Loucy (cell line): ENCODE measurements around the gene TBX18.

Experiments used
- H2AFZ ChIP-seq: fragments of 200-600 bp; sonication (generic); 2 replicates; pipeline ENCODE4 v1.6.0; 2016; ENCODE audit warnings: antibody characterized with exemption, mild to moderate bottlenecking, low read length, moderate library complexity
- H3F3A ChIP-seq: fragments of 200-600 bp; 2 replicates; pipeline ENCODE4 v1.6.0; 2016; ENCODE audit warnings: antibody characterized with exemption, low read depth, mild to moderate bottlenecking
- H3K27me3 ChIP-seq: fragments of 200-600 bp; sonication (generic); 2 replicates; pipeline ENCODE4 v1.6.1; 2014; ENCODE audit warnings: low read length, mild to moderate bottlenecking; ENCODE audit not compliant: insufficient read depth, poor library complexity, severe bottlenecking
- H3K36me3 ChIP-seq: fragments of 200-600 bp; sonication (generic); 2 replicates; pipeline ENCODE4 v1.6.1; 2016; ENCODE audit warnings: low read length; ENCODE audit not compliant: insufficient read depth
- H3K4me1 ChIP-seq: fragments of 200-600 bp; sonication (generic); 2 replicates; pipeline ENCODE4 v1.5.1; 2014; ENCODE audit warnings: low read length, mild to moderate bottlenecking; ENCODE audit not compliant: insufficient read depth, poor library complexity, severe bottlenecking
- H3K4me2 ChIP-seq: fragments of 200-600 bp; sonication (generic); 2 replicates; pipeline ENCODE4 v1.6.0; 2014; ENCODE audit warnings: antibody characterized with exemption, low read length, low read depth, mild to moderate bottlenecking; ENCODE audit not compliant: poor library complexity, severe bottlenecking
- H3K4me3 ChIP-seq: fragments of 200-600 bp; sonication (generic); 2 replicates; pipeline ENCODE4 v1.5.1; 2014; ENCODE audit warnings: low read length, mild to moderate bottlenecking, mixed read lengths; ENCODE audit not compliant: poor library complexity, severe bottlenecking
- H3K79me2 ChIP-seq: fragments of 200-600 bp; sonication (generic); 2 replicates; pipeline ENCODE4 v1.6.1; 2014; ENCODE audit warnings: low read length; ENCODE audit not compliant: insufficient read depth
- H3K9ac ChIP-seq: fragments of 200-600 bp; sonication (generic); 2 replicates; pipeline ENCODE4 v1.6.0; 2014; ENCODE audit warnings: mild to moderate bottlenecking, low read depth, low read length, moderate library complexity; ENCODE audit not compliant: poor library complexity, severe bottlenecking
- H3K9me2 ChIP-seq: fragments of 200-600 bp; sonication (generic); replicated peaks from 2 replicates; pipeline ENCODE4 v1.6.1; 2016; ENCODE audit warnings: low read depth, low read length, mixed read lengths
- H3K9me3 ChIP-seq: fragments of 200-600 bp; sonication (generic); 2 replicates; pipeline ENCODE4 v1.6.1; 2014; ENCODE audit warnings: mild to moderate bottlenecking, antibody characterized with exemption, low read length, low read depth; ENCODE audit not compliant: insufficient read depth
- H4K20me1 ChIP-seq: fragments of 200-600 bp; sonication (generic); 2 replicates; pipeline ENCODE4 v1.6.0; 2014; ENCODE audit warnings: antibody characterized with exemption, low read length, mild to moderate bottlenecking; ENCODE audit not compliant: insufficient read depth, poor library complexity, severe bottlenecking
- EZH2phosphoT487 ChIP-seq: fragments of 200-600 bp; IDR thresholded peaks from 2 replicates; pipeline ENCODE4 v1.6.1; 2018; ENCODE audit warnings: antibody characterized with exemption, mild to moderate bottlenecking, moderate library complexity, borderline replicate concordance
- TF ChIP-seq, protein P1 (sequence below): fragments of 200-600 bp; sonication (generic); conservative IDR thresholded peaks from 2 replicates; pipeline ENCODE4 v1.5.1; 2014; ENCODE audit warnings: mild to moderate bottlenecking, antibody characterized with exemption, low read length

Gene TBX18

GRCh38 chr6:84657486-84657885 is 106.9 kb downstream of the TBX18 start:
- H3F3A ChIP-seq = no peaks in the 10 kb centered on the region
- H3K9me2 ChIP-seq = no peaks in the 10 kb centered on the region
- H3K36me3 ChIP-seq = no peaks in the 10 kb centered on the region
- H3K4me3 ChIP-seq = no peak overlapping the region
- no peak overlapping the region for H3K4me2 ChIP-seq
- H4K20me1 ChIP-seq = no peaks in the 10 kb centered on the region
- no peaks in the 10 kb centered on the region for H3K79me2 ChIP-seq
- no peak overlapping the region for H3K9ac ChIP-seq
- no peak for TF ChIP-seq EZH2phosphoT487
- TF ChIP-seq, protein P1, sequence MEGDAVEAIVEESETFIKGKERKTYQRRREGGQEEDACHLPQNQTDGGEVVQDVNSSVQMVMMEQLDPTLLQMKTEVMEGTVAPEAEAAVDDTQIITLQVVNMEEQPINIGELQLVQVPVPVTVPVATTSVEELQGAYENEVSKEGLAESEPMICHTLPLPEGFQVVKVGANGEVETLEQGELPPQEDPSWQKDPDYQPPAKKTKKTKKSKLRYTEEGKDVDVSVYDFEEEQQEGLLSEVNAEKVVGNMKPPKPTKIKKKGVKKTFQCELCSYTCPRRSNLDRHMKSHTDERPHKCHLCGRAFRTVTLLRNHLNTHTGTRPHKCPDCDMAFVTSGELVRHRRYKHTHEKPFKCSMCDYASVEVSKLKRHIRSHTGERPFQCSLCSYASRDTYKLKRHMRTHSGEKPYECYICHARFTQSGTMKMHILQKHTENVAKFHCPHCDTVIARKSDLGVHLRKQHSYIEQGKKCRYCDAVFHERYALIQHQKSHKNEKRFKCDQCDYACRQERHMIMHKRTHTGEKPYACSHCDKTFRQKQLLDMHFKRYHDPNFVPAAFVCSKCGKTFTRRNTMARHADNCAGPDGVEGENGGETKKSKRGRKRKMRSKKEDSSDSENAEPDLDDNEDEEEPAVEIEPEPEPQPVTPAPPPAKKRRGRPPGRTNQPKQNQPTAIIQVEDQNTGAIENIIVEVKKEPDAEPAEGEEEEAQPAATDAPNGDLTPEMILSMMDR = no peak
- no peaks in the 10 kb centered on the region for H3K27me3 ChIP-seq
- H3K4me1 ChIP-seq = no peaks in the 10 kb centered on the region
- H3K9me3 ChIP-seq = no peaks in the 10 kb centered on the region
- no peak overlapping the region for H2AFZ ChIP-seq

- H2AFZ ChIP-seq = no peak overlapping the region
- H3K9ac ChIP-seq = no peak overlapping the region
- no peaks in the 10 kb centered on the region for H3K9me2 ChIP-seq
- H3K4me2 ChIP-seq = no peak overlapping the region
- no peaks in the 10 kb centered on the region for H3K36me3 ChIP-seq
- H3K79me2 ChIP-seq = no peaks in the 10 kb centered on the region
- no peak overlapping the region for H3K4me3 ChIP-seq
- H3K9me3 ChIP-seq = no peaks in the 10 kb centered on the region
- TF ChIP-seq, protein P1 = no peak
- no peak for TF ChIP-seq EZH2phosphoT487
- H3F3A ChIP-seq = no peaks in the 10 kb centered on the region
- H4K20me1 ChIP-seq = no peaks in the 10 kb centered on the region
- no peaks in the 10 kb centered on the region for H3K4me1 ChIP-seq
- no peaks in the 10 kb centered on the region for H3K27me3 ChIP-seq
Measured at GRCh38 chr6:84657025-84657424, 107.4 kb downstream of the TBX18 start.

GRCh38 chr6:84653027-84653551 is 111.3 kb downstream of the TBX18 start:
- H3K4me1 ChIP-seq = peaks cover 9% of the 10 kb centered on the region
- no peak overlapping the region for H3K4me3 ChIP-seq
- H3K9me3 ChIP-seq = no peaks in the 10 kb centered on the region
- no peak overlapping the region for H3K9ac ChIP-seq
- TF ChIP-seq, protein P1 = no peak
- TF ChIP-seq EZH2phosphoT487 = no peak
- H3K79me2 ChIP-seq = no peaks in the 10 kb centered on the region
- no peak overlapping the region for H3K4me2 ChIP-seq
- H3K9me2 ChIP-seq = no peaks in the 10 kb centered on the region
- no peaks in the 10 kb centered on the region for H4K20me1 ChIP-seq
- no peaks in the 10 kb centered on the region for H3K27me3 ChIP-seq
- no peak overlapping the region for H2AFZ ChIP-seq
- H3F3A ChIP-seq = no peaks in the 10 kb centered on the region
- no peaks in the 10 kb centered on the region for H3K36me3 ChIP-seq
